K562 (cell line): Measurements from ENCODE around the gene PRDM8. TPM values are rescaled to one million over a fixed set of nuclear protein-coding genes. Genes with fewer than 3 reads are reported as not detected.

Experiments used
- ATAC-seq: fragments of 200-7000 bp; cut with Tn5 transposase; 3 replicates; pipeline ENCODE4 v1.9.1; 2020; ENCODE audit warnings: moderate library complexity
- BruUV-seq: library from RNA; stranded (reverse); fragments of 400-500 nt; replicated peaks from 2 replicates; lab custom pipeline; 2021; lab: Mats Ljungman, UMichigan
- CTCF ChIA-PET: fragments of 300-600 bp; formaldehyde crosslinking; extraction: SDS; loops from one replicate; lab custom pipeline; 2021; ENCODE audit warnings: low intra/inter-chr PET ratio; lab: Yijun Ruan, JAX
- POLR2A ChIA-PET: fragments of 300-600, 350-650 bp; sonication (Branson Sonifier 250); formaldehyde crosslinking; extraction: SDS; loops from one replicate; lab custom pipeline; 2021; ENCODE audit warnings: antibody characterized with exemption, inconsistent platforms; lab: Yijun Ruan, JAX
- DNase-seq, 4 experiments: peaks; one replicate each; pipeline versions ENCODE4 v3.0.0 to v3.0.0-alpha.2; 2011 to 2018; ENCODE audit warnings: low spot score in 3 of 4, mixed read lengths in 3 of 4; ENCODE audit errors: extremely low read depth in 1 of 4
- FAIRE-seq: peaks from 2 replicates; lab custom pipeline; 2011; peaks lifted over from hg19 to GRCh38; lab: Jason Lieb, UNC
- H2AFZ ChIP-seq: 2 replicates; pipeline ENCODE4 v1.6.0; 2011; ENCODE audit warnings: low read depth, low read length, control low read depth, inconsistent platforms
- H3K27ac ChIP-seq: fragments of 200-600 bp; 3 replicates; pipeline ENCODE4 v1.8.0; 2011; ENCODE audit warnings: low read depth, mild to moderate bottlenecking, control low read depth, inconsistent platforms, low read length, moderate library complexity, mixed read lengths; ENCODE audit errors: extremely low read depth
- H3K27me3 ChIP-seq, 2 experiments: fragments of 300-600 bp in 1 of 2; 2 replicates in 1 of 2; 3 replicates in 1 of 2; pipeline versions ENCODE4 v1.6.0 to v1.8.0; 2011; ENCODE audit warnings: inconsistent platforms in 2 of 2, low read length in 2 of 2, mild to moderate bottlenecking in 1 of 2, mixed read lengths in 1 of 2, moderate library complexity in 1 of 2; ENCODE audit not compliant: control insufficient read depth in 2 of 2, insufficient read depth in 2 of 2
- H3K36me3 ChIP-seq: fragments of 300-600 bp; 3 replicates; pipeline ENCODE4 v1.8.0; 2011; ENCODE audit warnings: mild to moderate bottlenecking, low read length, inconsistent platforms; ENCODE audit not compliant: control insufficient read depth, insufficient read depth
- H3K4me1 ChIP-seq, 2 experiments: fragments of 200-600 bp in 1 of 2; replicated peaks in 1 of 2; 2 replicates in 1 of 2; 3 replicates in 1 of 2; pipeline versions ENCODE4 v1.5.1 to v1.8.0; 2011; ENCODE audit warnings: inconsistent platforms in 2 of 2, low read length in 2 of 2, mild to moderate bottlenecking in 1 of 2, mixed read lengths in 1 of 2, moderate library complexity in 1 of 2; ENCODE audit not compliant: control insufficient read depth in 2 of 2, insufficient read depth in 2 of 2
- H3K4me2 ChIP-seq: 2 replicates; pipeline ENCODE4 v1.6.1; 2011; ENCODE audit warnings: low read length, control low read depth, inconsistent platforms, mixed read lengths; ENCODE audit not compliant: insufficient read depth
- H3K4me3 ChIP-seq: fragments of 200-600 bp; sonication (generic), shearing (Covaris generic); 2 replicates; pipeline ENCODE4 v1.5.1; 2016; ENCODE audit warnings: control low read depth, inconsistent platforms
- H3K79me2 ChIP-seq: fragments of 200-600 bp; 3 replicates; pipeline ENCODE4 v1.8.0; 2011; ENCODE audit warnings: low read length, inconsistent platforms; ENCODE audit not compliant: control insufficient read depth, insufficient read depth
- H3K9ac ChIP-seq, 2 experiments: 2 replicates each; pipeline versions ENCODE4 v1.6.0 to v1.6.1; 2011; ENCODE audit warnings: low read depth in 2 of 2, low read length in 2 of 2, control low read depth in 1 of 2, inconsistent platforms in 1 of 2, mild to moderate bottlenecking in 1 of 2, mixed read lengths in 1 of 2; ENCODE audit not compliant: insufficient read depth in 1 of 2
- H3K9me1 ChIP-seq: one replicate; pipeline ENCODE4 v1.6.0; 2011; ENCODE audit warnings: inconsistent platforms, mild to moderate bottlenecking, low read length, moderate library complexity; ENCODE audit not compliant: control insufficient read depth, insufficient read depth
- H3K9me3 ChIP-seq: replicated peaks from 2 replicates; pipeline ENCODE4 v1.5.1; 2011; ENCODE audit warnings: low read depth, low read length, inconsistent platforms; ENCODE audit not compliant: control insufficient read depth, insufficient read depth
- H4K20me1 ChIP-seq: replicated peaks from 2 replicates; pipeline ENCODE4 v1.6.1; 2011; ENCODE audit warnings: low read length, inconsistent platforms, mixed read lengths; ENCODE audit not compliant: control insufficient read depth, insufficient read depth
- ASH1L ChIP-seq: fragments of 450-650 bp; IDR thresholded peaks from 2 replicates; pipeline ENCODE4 v1.6.1; 2018; ENCODE audit warnings: borderline replicate concordance, mild to moderate bottlenecking, low read depth; ENCODE audit not compliant: partially characterized antibody
- BDP1 ChIP-seq: IDR thresholded peaks from 3 replicates; pipeline ENCODE4 v1.6.1; 2011; ENCODE audit not compliant: insufficient read length, insufficient read depth
- CC2D1A ChIP-seq: fragments of 450-650 bp; IDR thresholded peaks from 2 replicates; pipeline ENCODE4 v1.6.1; 2017; ENCODE audit warnings: mild to moderate bottlenecking
- CREBBP ChIP-seq: IDR thresholded peaks from one replicate; pipeline ENCODE4 v1.6.1; 2012; ENCODE audit warnings: low read depth, mild to moderate bottlenecking, control low read depth, inconsistent platforms, low read length
- HOXB6 ChIP-seq: fragments of 250-450 bp; sonication (Bioruptor Pico); IDR thresholded peaks from 2 replicates; pipeline ENCODE4 v1.5.1; 2022; ENCODE audit warnings: mild to moderate bottlenecking, borderline replicate concordance
- RAD21 ChIP-seq, 2 experiments: fragments of 250-450 bp in 1 of 2; fragments of 450-650 bp in 1 of 2; sonication (Bioruptor Pico) in 1 of 2; formaldehyde crosslinking in 1 of 2; IDR thresholded peaks in 1 of 2; conservative IDR thresholded peaks in 1 of 2; 2 replicates each; pipeline versions ENCODE4 v1.4.0 to v1.8.0; 2020 to 2022; ENCODE audit warnings: mild to moderate bottlenecking in 2 of 2, moderate library complexity in 1 of 2
- RHOXF2B ChIP-seq: fragments of 250-450 bp; sonication (Bioruptor Pico); conservative IDR thresholded peaks from 2 replicates; pipeline ENCODE4 v1.5.1; 2021
- SLC30A9 ChIP-seq: fragments of 250-450 bp; sonication (Bioruptor Pico); IDR thresholded peaks from 2 replicates; pipeline ENCODE4 v1.8.0; 2022; ENCODE audit warnings: mild to moderate bottlenecking, moderate library complexity
- SMARCC2 ChIP-seq: fragments of 450-650 bp; IDR thresholded peaks from 2 replicates; pipeline ENCODE4 v1.6.1; 2017; ENCODE audit warnings: antibody characterized with exemption, moderate library complexity, mild to moderate bottlenecking, low read depth
- TRIM24 ChIP-seq, 2 experiments: fragments of 450-650 bp; IDR thresholded peaks; 2 replicates each; pipeline ENCODE4 v1.6.1; 2016
- ZNF165 ChIP-seq: fragments of 250-450 bp; sonication (Bioruptor Pico); IDR thresholded peaks from 2 replicates; pipeline ENCODE4 v1.4.0; 2020; ENCODE audit warnings: borderline replicate concordance
- ZNF347 ChIP-seq: fragments of 450-650 bp; formaldehyde crosslinking; IDR thresholded peaks from 2 replicates; pipeline ENCODE4 v1.4.0; 2020; ENCODE audit warnings: low read depth, mild to moderate bottlenecking, moderate library complexity
- WGBS: fragments of 100-300 bp; shearing (Covaris generic); methylation state at CpG from one replicate; pipeline ENCODE4 v1.1.6; 2016; ENCODE audit warnings: low coverage, mixed read lengths; ENCODE audit not compliant: insufficient coverage; ENCODE audit errors: missing lambda C conversion rate; 5-methylcytosine and 5-hydroxymethylcytosine counted together
- in situ Hi-C: fragments of 300-500 bp; cut with MboI; formaldehyde crosslinking; loops from 4 replicates; pipeline ENCODE4 v1.15.0; 2018; ENCODE audit warnings: inconsistent platforms, mixed read lengths
- intact Hi-C: fragments of 100-400 bp; cut with micrococcal nuclease; formaldehyde crosslinking; loops from 2 replicates; pipeline ENCODE4 v1.14.2; 2022
- polyA plus RNA-seq, 8 experiments: library from polyadenylated mRNA; depleted of rRNA in 4 of 8; stranded (reverse) in 5 of 8; unstranded in 3 of 8; fragments of >200 nt; fragmentation: Nextera tagmentation in 2 of 8; fragmentation: Illumina TruSeq in 1 of 8; extraction: Ambion mirVana in 2 of 8; extraction: Trizol in 1 of 8; gene quantifications; 2 replicates each; pipeline versions ENCODE4 v1.2.1 to v1.2.3, GENCODE V29; 2011 to 2014; ENCODE audit warnings: inconsistent platforms in 1 of 8, missing spikeins in 1 of 8
- total RNA-seq, 7 experiments: library from RNA; depleted of rRNA in 6 of 7; stranded (reverse); fragments of >200 nt in 6 of 7; fragmentation: Illumina TruSeq in 2 of 7; extraction: Trizol in 2 of 7; gene quantifications; 2 replicates each; pipeline versions ENCODE4 v1.2.1 to v1.2.3, GENCODE V29; 2011 to 2021; ENCODE audit warnings: low replicate concordance in 1 of 7
- TF ChIP-seq, protein P1 (sequence below): fragments of 450-650 bp; IDR thresholded peaks from one replicate; pipeline ENCODE4 v1.6.1; 2018; ENCODE audit warnings: mild to moderate bottlenecking, moderate library complexity; ENCODE audit not compliant: partially characterized antibody
- TF ChIP-seq, protein P2 (sequence below): sonication (generic); formaldehyde crosslinking; IDR thresholded peaks from 2 replicates; pipeline ENCODE4 v1.8.1; 2022; ENCODE audit warnings: missing genetic modification reagents
- TF ChIP-seq, protein P3 (sequence below): fragments of 450-650 bp; formaldehyde crosslinking; conservative IDR thresholded peaks from 2 replicates; pipeline ENCODE4 v1.4.0; 2022; ENCODE audit warnings: mild to moderate bottlenecking, missing genetic modification characterization

PRDM8 gene
- total and polyA plus RNA-seq, 9 of the 15 experiments (the other 6 are each of a cell fraction or from before 2014, with no cell fraction given) = 0.40 TPM; not detected in 8

DNA sequence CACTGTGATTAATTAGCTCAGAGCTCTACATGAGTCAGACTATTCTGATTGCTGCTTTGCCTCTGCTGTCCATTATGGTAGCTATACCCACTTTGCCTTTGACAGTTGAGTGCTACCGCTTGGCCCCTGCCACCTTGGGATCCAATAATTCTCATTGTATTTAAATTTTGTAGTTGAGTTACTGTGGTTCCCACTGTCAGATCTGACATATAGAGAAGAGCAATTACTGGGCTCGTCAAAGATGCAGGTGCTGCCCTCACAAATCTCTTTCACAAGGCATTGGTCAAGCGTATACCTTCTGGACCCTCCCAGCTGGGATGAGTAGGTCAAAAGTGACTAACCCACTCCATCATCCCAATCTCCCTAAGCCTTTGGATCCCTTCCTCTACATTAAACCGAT is 18.3 kb upstream of the PRDM8 start (continued):
- no peak for TF ChIP-seq SMARCC2

DNA sequence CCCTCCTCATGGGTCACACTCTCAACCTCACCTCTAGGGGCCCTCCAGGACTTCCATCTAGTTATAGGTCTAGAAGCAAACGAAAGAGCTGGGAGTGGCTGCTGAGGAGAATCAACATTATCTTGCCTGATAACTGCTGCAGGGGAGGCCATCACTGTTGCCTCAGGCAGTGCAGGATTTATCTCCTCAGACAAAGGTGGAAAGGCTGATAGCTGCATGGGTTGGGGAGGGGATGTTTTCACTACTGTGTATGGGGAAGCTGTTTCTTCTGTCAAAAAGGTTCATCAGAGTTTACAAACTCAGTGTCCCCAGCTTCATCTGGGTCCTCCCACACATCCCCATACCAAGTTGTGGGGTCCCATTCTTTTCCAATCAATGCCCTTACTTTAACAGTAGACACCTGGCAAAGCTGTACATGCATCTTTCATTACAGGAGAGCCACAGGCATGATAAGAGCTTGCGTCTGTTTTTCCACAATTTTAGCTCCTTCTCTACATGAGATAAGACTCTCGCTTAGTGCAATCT is 17.6 kb upstream of the PRDM8 start:
- 0% methylated on average over 3 of the region's 3 CpGs for WGBS
- Histone ChIP-seq H3K27ac (peak overlapping the region; percentile 43; the same call in 2 of the 3 replicates), H4K20me1 (no peaks in the 10 kb centered on the region), H3K9me1 (no peaks in the 10 kb centered on the region), H3K27me3 (no peaks in the 10 kb centered on the region), H3K4me2 (no peak overlapping the region), H3K9me3 (peaks cover 6% of the 10 kb centered on the region; the same call in 1 of the 2 replicates), H3K79me2 (no peaks in the 10 kb centered on the region), H3K9ac (no peak overlapping the region), H3K4me1 (peaks cover 0 to 16% of the 10 kb centered on the region in 2 experiments), H2AFZ (0 out of 2 replicates have a peak overlapping the region, but pooled peaks have one; percentile 10), H3K36me3 (no peaks in the 10 kb centered on the region), H3K4me3 (no peak overlapping the region)
- FAIRE-seq (peak; percentile 95), DNase-seq (peak; percentile 27 to 90 (median 59)), ATAC-seq (peak; percentile 99)
- POLR2A ChIA-PET = interaction anchor here (0.6 to 2.5 kb wide), 6 partner anchors 10 to 106 kb away, joined by 3 to 7 read pairs (median 4); partner anchors contain the start of gene ANTXR2
- no TSS peak for BruUV-seq
- in situ Hi-C loops = no loop called here
- CTCF ChIA-PET = no interaction called here
- intact Hi-C loops = loop anchor here (1.0 to 5.0 kb wide), 4 partner anchors 32 to 52 kb away; no protein-coding TSS in a partner anchor
- TF ChIP-seq BDP1 (no peak), ZNF347 (CRISPR knock-in tag) (no peak), ASH1L (no peak), RHOXF2B (no peak), CC2D1A (peak; percentile 95; the same call in 1 of the 2 replicates), HOXB6 (no peak), TRIM24 (IDR thresholded peaks at IDR 0.05) (peak; percentile 97), RAD21 (CRISPR knock-in tag; conservative IDR thresholded peaks at IDR 0.05 in 1 of 2, IDR thresholded peaks at IDR 0.05 in 1 of 2) (peak; percentile 40 to 47), SLC30A9 (CRISPR knock-in tag) (no peak), ZNF165 (no peak), CREBBP (no peak)
- TF ChIP-seq, protein P1, sequence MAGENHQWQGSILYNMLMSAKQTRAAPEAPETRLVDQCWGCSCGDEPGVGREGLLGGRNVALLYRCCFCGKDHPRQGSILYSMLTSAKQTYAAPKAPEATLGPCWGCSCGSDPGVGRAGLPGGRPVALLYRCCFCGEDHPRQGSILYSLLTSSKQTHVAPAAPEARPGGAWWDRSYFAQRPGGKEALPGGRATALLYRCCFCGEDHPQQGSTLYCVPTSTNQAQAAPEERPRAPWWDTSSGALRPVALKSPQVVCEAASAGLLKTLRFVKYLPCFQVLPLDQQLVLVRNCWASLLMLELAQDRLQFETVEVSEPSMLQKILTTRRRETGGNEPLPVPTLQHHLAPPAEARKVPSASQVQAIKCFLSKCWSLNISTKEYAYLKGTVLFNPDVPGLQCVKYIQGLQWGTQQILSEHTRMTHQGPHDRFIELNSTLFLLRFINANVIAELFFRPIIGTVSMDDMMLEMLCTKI = no peak
- TF ChIP-seq, protein P2, sequence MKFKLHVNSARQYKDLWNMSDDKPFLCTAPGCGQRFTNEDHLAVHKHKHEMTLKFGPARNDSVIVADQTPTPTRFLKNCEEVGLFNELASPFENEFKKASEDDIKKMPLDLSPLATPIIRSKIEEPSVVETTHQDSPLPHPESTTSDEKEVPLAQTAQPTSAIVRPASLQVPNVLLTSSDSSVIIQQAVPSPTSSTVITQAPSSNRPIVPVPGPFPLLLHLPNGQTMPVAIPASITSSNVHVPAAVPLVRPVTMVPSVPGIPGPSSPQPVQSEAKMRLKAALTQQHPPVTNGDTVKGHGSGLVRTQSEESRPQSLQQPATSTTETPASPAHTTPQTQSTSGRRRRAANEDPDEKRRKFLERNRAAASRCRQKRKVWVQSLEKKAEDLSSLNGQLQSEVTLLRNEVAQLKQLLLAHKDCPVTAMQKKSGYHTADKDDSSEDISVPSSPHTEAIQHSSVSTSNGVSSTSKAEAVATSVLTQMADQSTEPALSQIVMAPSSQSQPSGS (CRISPR knock-in tag) = no peak
- TF ChIP-seq, protein P3, sequence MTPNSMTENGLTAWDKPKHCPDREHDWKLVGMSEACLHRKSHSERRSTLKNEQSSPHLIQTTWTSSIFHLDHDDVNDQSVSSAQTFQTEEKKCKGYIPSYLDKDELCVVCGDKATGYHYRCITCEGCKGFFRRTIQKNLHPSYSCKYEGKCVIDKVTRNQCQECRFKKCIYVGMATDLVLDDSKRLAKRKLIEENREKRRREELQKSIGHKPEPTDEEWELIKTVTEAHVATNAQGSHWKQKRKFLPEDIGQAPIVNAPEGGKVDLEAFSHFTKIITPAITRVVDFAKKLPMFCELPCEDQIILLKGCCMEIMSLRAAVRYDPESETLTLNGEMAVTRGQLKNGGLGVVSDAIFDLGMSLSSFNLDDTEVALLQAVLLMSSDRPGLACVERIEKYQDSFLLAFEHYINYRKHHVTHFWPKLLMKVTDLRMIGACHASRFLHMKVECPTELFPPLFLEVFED = no peak
